Medulla oblongata (tissue), 1 donor: Measurements from ENCODE around the gene LRSAM1.
"Not testable (repeated sequence)": the region's sequence is repeated elsewhere in the genome, so short reads cannot be mapped to it uniquely, and the experiment has no call there.

ENCODE experiments used
- DNase-seq: peaks from one replicate; pipeline ENCODE4 v3.0.0-alpha.2; 2015; ENCODE audit errors: extremely low spot score

LRSAM1 gene

GRCh38 chr9:127457191-127457878, 6.0 kb downstream of the LRSAM1 start:
- no peak for DNase-seq

- no peak for DNase-seq
Observed at GRCh38 chr9:127458921-127459320, 7.6 kb downstream of the LRSAM1 start.

GRCh38 chr9:127463382-127463781, 12.1 kb downstream of the LRSAM1 start:
- no peak for DNase-seq

- DNase-seq: no peak
Observed at GRCh38 chr9:127463911-127464310, 12.6 kb downstream of the LRSAM1 start.

DNA sequence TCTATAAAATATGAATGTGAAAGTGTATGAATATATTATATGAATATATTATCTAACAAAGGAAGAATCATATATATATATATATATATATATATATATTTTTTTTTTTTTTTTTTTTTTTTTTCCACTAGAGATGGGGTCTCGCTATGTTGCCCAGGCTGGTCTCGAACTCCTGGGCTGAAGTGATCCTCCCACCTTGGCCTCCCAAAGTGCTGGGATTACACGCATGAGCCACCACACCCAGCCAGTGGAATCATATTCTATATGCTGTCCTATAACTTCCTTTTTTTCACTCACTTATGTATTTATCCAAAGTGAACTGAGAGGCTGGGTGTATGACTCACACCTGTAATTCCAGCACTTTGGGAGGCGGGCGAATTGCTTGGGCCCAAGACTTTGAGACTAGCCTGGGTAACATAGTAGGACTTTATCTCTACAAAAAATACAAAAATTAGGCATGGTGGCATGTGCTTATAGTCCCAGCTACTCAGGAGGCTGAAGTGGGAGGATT, 15.2 kb downstream of the LRSAM1 start:
- DNase-seq: not testable (repeated sequence)

- no peak for DNase-seq
Observed at GRCh38 chr9:127467621-127468020, 16.3 kb downstream of the LRSAM1 start.

GRCh38 chr9:127470662-127471061, 19.4 kb downstream of the LRSAM1 start:
- DNase-seq: no peak

DNA sequence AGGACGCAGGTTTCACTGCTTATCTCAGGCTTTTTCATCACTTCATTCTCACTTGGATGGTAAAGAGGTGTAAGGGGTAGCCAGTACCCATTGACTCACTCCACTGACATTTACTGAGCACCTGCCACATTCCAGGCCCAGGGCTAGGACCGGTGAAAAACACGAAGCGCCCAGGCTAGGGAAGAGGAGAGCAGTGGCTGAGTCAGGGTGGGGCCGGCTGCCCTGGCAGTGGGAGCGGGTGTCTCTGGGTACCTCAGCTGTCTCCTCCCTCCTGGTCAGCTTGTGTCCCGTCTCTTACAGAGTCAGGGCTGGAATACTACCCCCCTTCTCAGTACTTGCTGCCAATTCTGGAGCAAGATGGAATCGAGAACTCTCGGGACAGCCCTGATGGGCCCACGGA, 22.2 kb downstream of the LRSAM1 start:
- no peak for DNase-seq

DNA sequence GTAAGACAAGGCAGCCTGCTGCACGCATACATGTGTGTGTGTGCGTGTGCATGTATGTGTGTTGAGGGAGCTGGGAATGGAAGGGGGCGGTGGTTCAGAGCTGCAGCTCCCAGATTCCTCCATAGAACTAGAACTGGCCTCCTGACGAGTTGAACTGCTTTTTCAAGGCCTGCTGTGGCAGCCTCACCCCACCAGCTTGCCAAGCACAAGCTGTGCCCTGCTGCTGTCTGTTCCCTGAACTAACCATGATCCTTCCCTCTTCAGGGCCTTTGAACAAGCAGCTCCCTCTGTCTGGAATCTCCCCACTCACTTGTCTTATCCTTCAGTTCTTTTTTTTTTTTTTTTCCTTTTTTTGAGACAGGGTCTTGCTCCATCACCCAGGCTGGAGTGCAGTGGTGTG, 22.6 kb downstream of the LRSAM1 start:
- DNase-seq: no peak

DNA sequence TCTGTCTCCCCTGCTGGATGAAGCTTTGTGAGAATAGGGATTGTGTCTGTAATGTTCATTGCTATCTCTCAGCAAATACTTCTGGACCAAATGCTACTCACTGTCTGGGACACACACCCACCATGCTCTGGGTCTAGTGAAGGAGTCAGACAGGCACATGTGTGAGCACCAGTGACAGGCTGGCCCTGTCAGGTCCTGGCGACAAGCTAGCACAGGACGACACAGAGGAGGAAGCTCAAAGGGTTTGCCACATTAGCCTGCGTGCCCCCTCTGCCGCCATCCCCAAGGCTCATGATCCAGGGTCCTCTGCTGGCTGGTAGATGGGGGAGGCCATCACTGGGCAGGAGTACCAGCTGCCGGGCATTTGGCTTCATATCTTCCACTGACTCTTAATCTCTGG, 23.3 kb downstream of the LRSAM1 start:
- DNase-seq: no peak

DNA sequence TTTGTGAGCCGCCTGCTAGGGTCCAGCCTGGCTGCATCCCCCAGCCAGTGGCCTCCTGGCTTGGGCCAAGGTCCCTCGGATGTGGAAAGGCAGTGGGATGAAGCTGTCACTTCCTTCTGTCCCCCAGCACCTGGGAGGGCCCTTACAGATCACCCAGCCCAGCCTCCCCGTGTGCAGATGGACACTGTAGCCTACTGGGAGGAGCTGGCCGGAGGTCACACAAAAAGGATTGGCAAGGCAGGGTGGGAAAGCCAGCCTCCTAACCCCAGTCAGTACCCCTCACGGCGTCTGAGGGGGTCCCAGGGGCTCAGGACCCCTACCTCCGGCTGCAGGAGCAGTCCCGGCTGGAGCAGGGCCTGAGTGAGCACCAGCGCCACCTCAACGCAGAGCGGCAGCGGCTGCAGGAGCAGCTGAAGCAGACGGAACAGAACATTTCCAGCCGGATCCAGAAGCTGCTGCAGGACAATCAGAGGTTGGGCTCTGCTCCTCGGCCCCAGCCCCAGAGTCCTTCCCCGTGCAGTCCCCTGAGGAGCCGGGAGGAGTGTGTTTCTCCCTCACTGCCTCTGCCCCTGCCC, 28.3 kb downstream of the LRSAM1 start:
- no peak for DNase-seq

- no peak for DNase-seq
Observed at GRCh38 chr9:127482662-127483061, 31.4 kb downstream of the LRSAM1 start.

DNA sequence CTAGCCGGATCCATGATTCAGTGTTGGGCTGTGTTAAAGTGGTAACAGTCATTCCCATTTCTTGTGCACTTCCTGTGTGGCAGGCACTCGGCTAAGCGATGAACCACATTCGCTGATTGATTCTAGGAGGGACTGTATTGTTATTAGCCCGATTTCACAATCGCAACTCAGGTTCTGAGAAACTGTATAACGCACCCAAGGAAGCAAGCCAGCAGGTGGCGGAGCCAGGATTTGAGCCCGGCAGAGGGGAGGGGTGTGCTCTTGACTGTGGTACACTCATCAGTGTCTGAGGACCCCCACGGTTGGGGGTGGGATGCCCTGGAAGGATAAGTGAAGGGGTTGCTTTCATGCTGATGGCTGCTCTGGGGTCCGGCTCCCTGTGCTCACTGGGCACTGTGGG, 34.7 kb downstream of the LRSAM1 start:
- DNase-seq: no peak

DNA sequence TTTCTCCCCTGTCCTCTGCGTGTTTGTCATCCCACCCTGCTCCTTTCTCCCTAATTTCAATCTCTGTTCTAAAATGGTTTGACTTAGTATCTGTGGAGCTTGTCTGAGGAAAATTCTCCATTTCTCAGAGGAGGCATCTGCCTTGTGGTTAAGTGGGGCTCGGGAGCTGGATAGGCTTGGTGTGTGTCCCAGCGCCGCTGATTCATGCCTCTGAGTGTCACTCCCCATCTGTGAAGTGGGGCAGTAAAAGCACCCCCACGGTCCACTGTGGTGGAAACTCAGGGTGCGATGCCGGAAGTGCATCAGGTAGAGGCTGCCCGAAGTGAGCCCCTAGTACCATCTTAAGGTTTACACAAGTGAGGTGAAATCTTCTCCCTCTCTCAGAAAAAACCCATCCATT, 37.6 kb downstream of the LRSAM1 start:
- DNase-seq: no peak

DNA sequence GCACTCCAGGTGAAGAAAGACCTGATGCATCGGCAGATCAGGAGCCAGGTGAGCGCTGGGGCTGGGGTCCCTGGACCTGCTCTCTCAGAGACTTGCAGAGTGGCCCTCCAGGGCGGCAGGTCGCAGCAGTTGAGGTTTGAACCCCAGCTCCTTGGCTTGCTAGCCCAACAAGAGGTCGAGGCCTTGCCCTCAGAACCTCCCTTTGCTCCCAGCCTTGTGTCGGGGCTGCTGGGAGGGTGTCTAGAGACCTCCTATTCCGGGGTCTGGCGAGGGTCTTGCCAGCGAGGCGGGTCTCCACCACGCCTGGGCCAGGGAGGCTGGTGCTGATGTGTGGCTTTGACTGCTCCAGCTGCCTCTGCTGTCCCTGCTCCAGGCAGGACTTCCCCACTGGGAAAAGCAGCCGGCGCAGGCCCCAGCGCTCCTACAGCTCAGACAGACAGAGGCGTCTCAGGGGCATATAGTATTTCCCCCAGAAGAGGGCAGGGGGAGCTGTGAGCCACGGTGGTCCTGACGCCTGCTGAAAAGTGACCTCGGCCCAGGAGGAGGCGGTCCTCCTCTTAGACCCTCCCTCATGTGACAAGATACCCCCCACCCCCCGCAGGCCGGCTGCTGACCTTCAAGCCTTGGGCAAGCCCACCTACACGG, 38.3 kb downstream of the LRSAM1 start:
- DNase-seq: no peak

DNA sequence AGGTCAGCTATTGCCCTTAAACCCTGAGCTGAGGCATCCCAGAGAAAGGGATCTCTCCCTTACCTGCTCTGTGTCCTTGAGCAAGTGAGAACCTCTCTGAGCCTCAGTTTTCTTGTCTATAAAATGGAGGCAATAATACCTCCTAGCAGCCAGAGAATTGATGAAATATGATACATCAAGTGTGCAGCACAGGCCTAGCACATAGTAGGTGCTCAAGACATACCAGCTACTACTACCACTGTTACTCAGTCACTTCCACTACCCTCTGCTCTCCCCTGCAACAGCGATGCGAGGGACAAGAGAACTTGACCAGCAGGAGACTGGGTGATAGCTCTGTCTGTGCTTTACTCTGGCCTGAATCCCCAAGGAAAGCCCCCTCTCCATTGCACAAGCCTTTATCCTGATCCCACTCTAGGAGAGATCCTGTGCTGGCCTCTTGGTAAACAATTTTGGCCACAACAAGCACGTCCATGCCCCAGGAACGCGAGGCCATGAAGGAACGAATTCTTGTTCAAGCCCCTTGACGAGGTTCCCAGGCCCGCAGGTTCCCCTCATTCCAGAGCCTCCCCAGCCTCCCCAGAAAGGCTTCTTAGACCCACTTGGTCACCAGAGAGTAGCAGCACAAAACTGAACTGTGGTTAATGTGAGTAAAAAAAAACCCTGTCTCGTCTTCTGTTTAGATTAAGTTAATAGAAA, 39.4 kb downstream of the LRSAM1 start:
- DNase-seq: no peak

DNA sequence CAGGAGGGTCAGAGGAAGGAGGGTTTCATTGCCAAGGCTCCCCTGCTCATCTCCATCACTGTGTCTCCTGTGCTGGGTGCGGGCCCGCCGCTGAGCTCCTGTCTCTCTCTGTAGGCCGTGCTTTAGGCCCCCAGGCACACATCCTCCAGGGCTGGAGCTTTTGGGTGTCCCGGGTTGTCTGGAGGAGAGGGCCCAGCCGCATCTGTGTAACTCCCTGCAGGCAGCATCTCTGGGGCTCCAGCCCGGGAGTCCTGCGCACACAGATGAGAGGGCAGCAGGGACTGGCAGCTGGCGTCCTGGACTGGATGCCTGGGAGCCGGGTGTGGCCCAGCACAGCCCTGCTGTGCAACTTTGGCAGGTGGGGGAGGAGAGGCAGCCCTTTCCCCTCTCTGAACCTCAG, 40.2 kb downstream of the LRSAM1 start:
- no peak for DNase-seq

DNA sequence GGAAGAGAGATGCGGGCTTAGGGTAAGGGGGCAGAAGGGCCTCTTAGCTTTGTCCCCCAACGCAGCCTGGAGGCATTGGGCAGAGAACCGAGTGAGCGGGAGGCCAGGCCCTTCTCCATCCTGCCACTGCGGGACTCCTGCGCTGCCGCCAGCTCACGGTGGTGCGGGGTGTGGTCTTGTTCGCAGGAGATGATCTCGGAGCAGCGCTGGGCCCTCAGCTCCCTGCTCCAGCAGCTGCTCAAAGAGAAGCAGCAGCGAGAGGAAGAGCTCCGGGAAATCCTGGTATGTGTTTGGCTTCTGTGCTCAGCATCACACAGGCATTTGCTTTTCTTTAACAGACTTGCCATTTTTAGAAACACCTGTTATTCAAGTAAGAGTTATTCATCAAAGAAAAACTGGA, 41.3 kb downstream of the LRSAM1 start:
- no peak for DNase-seq

GRCh38 chr9:127493592-127494303, 42.4 kb downstream of the LRSAM1 start:
- DNase-seq: no peak

- no peak for DNase-seq
Observed at GRCh38 chr9:127494304-127494702, 43.0 kb downstream of the LRSAM1 start.

- no peak for DNase-seq
Observed at GRCh38 chr9:127495884-127496555, 44.7 kb downstream of the LRSAM1 start.
